Esophagus mucosa (tissue), 1 donor: ENCODE measurements around the gene RIC1. TPM values are rescaled to one million over a fixed set of nuclear protein-coding genes. Genes with fewer than 3 reads are reported as not detected.
A peak's percentile ranks its signal among the peaks of the same experiment; 100 is the strongest.
"Not testable (repeated sequence)": the region's sequence is repeated elsewhere in the genome, so short reads cannot be mapped to it uniquely, and the experiment has no call there.

Experiments
- ATAC-seq: fragments of 200-7000 bp; cut with Tn5 transposase; one replicate; pipeline ENCODE4 v1.9.1; 2020
- total RNA-seq: library from RNA; stranded (reverse); gene quantifications from one replicate; pipeline ENCODE4 v1.2.4, GENCODE V29; 2023
- donor health status: DM: yes; HTN: yes; CAD: no.

RIC1 gene
- total RNA-seq = 14.1 TPM

- ATAC-seq = peak; percentile 96
These were observed at the start of gene RIC1 for GRCh38 chr9:5628530-5629311. TSS of gene RIC1 (plus strand) at chr9:5629107. CDS start at chr9:5629310, 203 bp downstream.

GRCh38 chr9:5579881-5580280, 49.0 kb upstream of the RIC1 start:
- ATAC-seq = no peak

DNA sequence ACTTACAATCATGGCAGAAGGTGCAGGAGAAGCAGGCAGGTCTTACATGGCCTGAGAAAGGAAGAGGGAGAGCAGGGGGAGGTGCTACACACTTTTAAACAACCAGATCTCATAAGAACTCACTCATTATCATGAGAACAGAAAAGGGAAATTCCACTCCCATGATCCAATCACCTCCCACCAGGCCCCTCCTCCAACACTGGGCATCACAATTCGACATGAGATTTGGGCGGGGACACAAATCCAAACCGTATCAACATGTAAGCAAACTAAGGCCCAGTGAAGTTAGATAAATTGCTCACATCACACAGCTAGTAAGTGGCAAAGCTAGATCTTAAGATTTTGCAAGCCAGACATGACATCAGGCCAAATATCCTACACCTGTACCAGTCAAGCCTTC, 48.3 kb upstream of the RIC1 start:
- no peak for ATAC-seq

- ATAC-seq = not testable (repeated sequence)
These were observed 47.2 kb upstream of the RIC1 start for GRCh38 chr9:5581706-5582105.

GRCh38 chr9:5582835-5583195, 46.1 kb upstream of the RIC1 start:
- ATAC-seq = no peak

DNA sequence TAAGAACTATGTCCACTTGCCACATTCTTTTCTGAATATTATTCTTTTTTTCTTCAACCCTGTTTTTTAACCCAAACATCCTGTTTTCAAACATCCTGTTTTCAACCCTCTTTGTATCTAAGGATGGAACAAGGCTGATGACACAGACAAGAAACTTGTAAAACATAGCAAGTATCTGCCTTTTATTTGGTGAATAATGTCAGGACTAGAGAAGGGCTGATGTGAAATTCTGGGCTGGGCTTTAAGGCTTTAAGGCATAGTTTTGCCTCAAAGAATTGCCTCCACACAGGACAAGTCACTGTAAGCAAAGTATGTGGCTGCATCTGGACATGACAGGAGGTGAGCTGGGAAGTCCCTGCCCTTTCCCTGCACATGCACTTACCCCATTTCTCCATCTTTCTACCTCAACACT, 42.5 kb upstream of the RIC1 start:
- peak; percentile 12 for ATAC-seq

GRCh38 chr9:5587024-5587423, 41.9 kb upstream of the RIC1 start:
- ATAC-seq = peak; percentile 92

DNA sequence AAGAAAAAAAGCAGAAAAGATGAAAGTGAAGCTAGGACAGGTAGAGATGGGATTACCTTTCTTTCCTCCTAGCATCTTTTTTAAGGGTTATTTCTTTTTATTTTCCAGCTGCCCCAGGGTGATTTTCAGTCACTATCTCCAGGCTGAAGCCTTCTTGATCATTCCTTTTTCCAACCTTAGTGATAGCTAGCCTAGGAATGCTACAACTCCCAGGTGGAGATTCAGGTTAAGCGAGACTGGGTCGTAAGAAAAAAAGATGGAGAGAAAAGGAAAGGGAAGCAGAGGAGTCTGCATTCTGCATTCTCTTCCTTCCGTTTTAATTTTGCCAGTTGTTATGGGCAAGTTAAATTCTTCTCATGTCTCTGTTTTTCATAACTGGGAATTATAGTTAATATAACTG, 36.7 kb upstream of the RIC1 start:
- no peak for ATAC-seq

- peak; percentile 63 for ATAC-seq
These were observed 36.0 kb upstream of the RIC1 start for GRCh38 chr9:5592904-5593303.

GRCh38 chr9:5593904-5594303, 35.0 kb upstream of the RIC1 start:
- no peak for ATAC-seq

DNA sequence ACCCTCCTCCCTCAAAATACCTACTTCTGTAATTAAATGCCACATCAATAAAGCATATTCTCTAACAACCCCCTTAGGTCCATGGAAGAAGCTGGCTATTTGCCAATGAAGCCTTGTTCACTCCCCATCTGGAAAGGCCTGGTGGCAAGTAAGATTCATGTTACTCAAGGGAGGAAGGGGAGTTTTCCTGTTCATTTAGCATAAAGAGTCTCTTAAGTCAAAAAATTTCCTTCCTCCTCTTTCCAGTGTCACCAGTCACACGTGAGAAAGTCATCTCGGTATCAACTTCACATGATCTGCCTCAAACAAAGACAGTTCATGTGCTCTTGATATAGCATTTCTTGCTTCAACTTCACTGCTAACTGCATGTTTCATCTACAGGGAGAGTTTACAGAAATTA, 32.7 kb upstream of the RIC1 start:
- no peak for ATAC-seq

GRCh38 chr9:5608298-5609225, 20.3 kb upstream of the RIC1 start:
- no peak for ATAC-seq

DNA sequence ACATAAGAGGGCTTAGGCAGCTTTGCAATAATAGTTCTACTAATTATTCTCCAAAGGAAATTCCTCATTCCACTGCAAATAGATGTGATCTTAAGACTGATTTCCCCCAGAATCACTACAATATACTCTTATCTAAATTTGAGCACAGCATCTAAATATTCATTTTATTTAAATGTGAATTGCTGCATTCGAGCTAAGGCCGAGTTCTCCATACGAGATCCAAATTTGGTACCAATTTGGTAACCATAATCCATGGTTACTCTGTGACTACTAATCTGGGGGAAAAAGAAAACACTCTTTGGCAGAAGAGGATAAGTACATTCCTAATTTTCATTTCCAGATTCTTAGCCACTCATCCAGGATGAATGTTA, 19.7 kb upstream of the RIC1 start:
- ATAC-seq = no peak

DNA sequence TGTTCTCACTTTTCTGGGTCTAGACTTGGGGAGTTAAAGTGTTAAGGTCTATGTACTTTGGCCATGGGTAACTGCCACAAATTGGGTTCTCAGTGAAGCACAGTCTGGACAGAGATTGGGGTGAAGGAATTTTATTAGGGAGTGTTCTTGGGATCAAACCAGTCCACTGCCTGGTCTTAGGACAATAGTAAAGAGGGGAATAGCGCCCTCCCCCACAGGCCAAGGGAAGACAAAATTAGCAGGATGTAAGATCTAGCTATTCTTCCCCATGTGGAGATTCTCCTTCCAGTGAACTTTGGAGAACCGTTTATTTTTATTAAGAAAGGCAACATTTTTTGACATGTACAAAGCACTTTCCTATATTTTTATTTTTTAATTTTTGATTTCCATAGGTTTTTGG, 18.4 kb upstream of the RIC1 start:
- no peak for ATAC-seq

- no peak for ATAC-seq
These were observed 17.4 kb upstream of the RIC1 start for GRCh38 chr9:5611321-5612184.

DNA sequence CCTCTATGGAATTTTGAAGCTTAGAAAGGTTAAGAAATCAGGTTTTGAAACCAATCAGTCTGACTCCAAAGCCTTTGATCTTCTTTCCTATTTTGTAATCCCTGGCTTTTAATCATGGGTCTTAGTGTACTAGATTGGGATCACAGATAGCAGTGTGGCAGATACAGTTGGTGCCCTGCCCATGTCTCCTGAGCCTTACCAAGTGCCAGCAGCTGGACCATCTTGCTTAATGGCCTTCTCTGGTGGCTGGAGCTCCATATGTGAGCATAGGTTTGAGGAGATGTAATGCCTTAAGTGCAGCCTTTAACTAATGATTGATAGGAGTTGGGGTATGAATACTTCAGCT, 16.7 kb upstream of the RIC1 start:
- ATAC-seq = no peak

DNA sequence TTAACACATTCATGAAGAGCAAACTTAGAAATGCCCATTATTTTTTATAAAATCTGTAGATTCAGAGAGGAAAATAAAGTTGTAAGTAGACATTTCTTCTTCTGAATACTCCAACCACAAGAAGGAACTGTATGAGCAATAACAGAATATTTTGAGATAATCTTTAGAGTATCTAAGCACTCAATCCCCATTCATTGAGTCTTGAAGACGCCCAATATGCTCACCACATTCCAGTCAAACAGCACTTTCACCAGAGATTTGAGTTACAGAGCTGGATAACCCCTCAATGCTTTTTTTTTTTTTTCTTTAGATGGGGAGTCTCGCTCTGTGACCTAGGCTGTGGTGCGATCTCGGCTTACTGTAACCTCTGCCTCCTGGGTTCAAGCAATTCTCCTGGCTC, 14.7 kb upstream of the RIC1 start:
- ATAC-seq = no peak

DNA sequence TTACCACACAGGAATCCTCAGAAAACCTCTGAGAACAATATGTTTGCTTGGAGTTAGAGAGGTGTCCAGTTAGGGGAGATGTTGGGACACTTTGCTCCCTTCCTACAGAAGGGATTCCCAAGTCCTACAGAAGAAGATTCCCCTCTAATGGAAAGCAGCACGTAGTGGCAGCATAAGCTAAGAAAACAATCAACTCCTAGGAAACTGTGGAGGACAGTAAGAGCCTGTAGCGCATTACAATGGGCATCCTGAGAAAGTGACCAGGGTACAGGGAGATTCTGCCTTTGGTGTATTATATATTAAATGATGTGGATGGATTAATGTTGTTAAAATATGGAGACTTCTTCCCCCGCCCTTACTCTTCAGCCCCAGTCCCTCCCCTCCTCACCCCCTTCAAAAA, 13.9 kb upstream of the RIC1 start:
- no peak for ATAC-seq

DNA sequence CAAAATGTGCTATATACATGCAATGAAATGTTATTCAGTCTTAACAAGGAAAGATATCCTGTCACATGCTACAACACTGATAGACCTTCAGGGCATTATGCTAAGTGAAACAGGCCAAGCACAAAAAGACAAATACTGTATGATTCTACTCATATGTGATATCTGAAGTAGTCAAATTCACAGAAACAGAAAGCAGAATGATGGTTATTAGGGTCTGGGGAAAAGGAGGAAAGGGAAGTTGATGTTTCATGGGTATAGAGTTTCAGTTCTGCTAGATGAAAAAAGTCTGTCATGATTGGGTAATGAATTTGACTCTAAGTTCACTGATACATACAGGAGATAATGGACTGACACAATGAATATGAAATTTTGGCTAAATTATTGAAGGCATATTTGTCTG, 11.2 kb upstream of the RIC1 start:
- peak; percentile 14 for ATAC-seq

DNA sequence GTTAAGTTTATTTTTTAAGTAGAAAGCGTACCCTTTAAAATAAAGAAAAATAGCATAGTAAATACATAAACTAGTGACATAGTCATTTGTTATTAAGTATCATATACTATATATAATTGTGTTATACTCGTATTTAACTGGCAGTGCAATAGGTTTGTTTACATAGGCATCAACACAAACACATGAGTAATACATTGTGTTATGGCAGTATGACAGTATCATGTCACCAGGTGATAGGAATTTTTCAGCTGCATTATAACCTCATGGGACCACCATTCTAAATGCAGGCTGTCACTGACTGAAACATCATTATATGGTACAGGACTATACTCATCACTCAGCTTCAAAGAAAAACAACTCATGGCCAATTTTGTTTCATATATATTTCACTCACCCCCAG, 8.4 kb upstream of the RIC1 start:
- no peak for ATAC-seq

DNA sequence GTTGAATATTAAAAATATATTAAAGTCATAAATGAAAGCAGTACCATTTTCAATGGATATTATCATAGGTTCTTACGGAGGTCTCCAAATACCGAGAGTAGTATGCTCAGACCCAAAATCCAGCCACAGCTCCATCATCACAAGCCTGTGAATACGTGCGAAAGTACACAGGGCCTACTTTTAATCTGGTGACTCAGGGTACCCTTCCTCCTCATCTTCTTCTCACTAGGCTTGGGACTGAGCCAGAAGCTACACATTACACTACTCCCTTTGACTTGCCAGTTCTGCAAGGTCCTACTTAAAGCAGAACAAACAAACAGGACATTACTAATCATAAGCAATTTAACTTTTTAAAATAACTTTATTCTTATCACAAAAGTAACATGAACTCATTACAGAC, 7.6 kb upstream of the RIC1 start:
- peak; percentile 88 for ATAC-seq

DNA sequence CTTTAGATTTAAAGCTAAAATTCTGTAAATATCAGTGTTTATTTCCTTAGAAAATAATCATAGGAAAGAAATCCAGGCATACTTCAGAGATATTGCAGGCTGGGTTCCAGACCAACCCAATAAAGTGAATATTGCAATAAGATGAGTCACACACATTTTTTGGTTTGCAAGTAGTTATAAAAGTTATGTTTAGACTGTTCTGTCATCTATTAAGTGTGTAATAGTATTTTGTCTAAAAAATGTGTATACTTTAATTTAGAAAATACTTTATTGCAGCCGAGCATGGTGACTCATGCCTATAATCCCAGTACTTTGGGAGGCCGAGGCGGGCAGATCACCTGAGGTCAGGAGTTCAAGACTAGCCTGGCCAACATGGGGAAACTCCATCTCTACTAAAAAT, 6.9 kb upstream of the RIC1 start:
- ATAC-seq = peak; percentile 31

DNA sequence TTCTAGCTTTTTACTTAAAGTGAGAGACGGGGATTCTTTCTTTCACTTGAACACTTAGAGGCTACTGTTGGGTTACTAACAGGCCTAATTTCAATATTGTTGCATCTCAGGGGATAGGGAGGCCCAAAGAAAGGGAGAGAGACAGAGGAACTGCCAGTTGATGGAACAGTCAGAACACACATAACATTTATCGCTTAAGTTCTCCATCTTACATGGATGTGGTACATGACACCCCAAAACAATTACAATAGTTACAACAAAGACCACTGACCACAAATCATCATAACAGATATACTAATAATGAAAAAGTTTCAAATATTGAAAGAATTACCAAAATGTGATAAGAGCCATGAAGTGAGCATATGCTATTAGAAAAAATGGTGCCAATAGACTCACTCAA, 4.3 kb upstream of the RIC1 start:
- no peak for ATAC-seq
